Astrocyte (in vitro differentiated cells and primary cell): ENCODE results near the gene FHIT. TPM values are rescaled to one million over a fixed set of nuclear protein-coding genes. Genes with fewer than 3 reads are reported as not detected.

Experiments used
- DNase-seq: peaks from one replicate; pipeline ENCODE4 v3.0.0-alpha.2; 2010; ENCODE audit warnings: low read depth
- FAIRE-seq: peaks from 2 replicates; lab custom pipeline; 2011; peaks lifted over from hg19 to GRCh38; lab: Jason Lieb, UNC
- H2AFZ ChIP-seq: 2 replicates; pipeline ENCODE4 v1.6.0; 2012; ENCODE audit warnings: low read depth, low read length, inconsistent platforms
- H3K27ac ChIP-seq: 2 replicates; pipeline ENCODE4 v1.5.1; 2011; ENCODE audit warnings: low read depth, low read length, inconsistent platforms
- H3K27me3 ChIP-seq: 2 replicates; pipeline ENCODE4 v1.6.0; 2011; ENCODE audit warnings: low read length, inconsistent platforms; ENCODE audit not compliant: insufficient read depth
- H3K36me3 ChIP-seq: 2 replicates; pipeline ENCODE4 v1.5.1; 2011; ENCODE audit warnings: low read length, inconsistent platforms; ENCODE audit not compliant: insufficient read depth
- H3K4me1 ChIP-seq: 2 replicates; pipeline ENCODE4 v1.5.1; 2011; ENCODE audit warnings: low read length, inconsistent platforms; ENCODE audit not compliant: insufficient read depth
- H3K4me2 ChIP-seq: 2 replicates; pipeline ENCODE4 v1.6.0; 2012; ENCODE audit warnings: low read length, inconsistent platforms
- H3K4me3 ChIP-seq: 2 replicates; pipeline ENCODE4 v1.5.1; 2011; ENCODE audit warnings: low read depth, mild to moderate bottlenecking, low read length, inconsistent platforms; ENCODE audit not compliant: insufficient read depth
- H3K79me2 ChIP-seq: 2 replicates; pipeline ENCODE4 v1.6.0; 2012; ENCODE audit warnings: mild to moderate bottlenecking, low read length, inconsistent platforms; ENCODE audit not compliant: insufficient read depth
- H3K9ac ChIP-seq: 2 replicates; pipeline ENCODE4 v1.6.0; 2012; ENCODE audit warnings: mild to moderate bottlenecking, low read length, inconsistent platforms
- H3K9me3 ChIP-seq: 2 replicates; pipeline ENCODE4 v1.5.1; 2012; ENCODE audit warnings: low read depth, mild to moderate bottlenecking, low read length, inconsistent platforms; ENCODE audit not compliant: insufficient read depth
- H4K20me1 ChIP-seq: 2 replicates; pipeline ENCODE4 v1.6.0; 2012; ENCODE audit warnings: low read length, inconsistent platforms; ENCODE audit not compliant: insufficient read depth
- H3K27ac Mint-ChIP-seq: one replicate; pipeline ENCODE4 v1.8.0; 2021; ENCODE audit warnings: mild to moderate bottlenecking, mixed read lengths; ENCODE audit not compliant: unreplicated experiment
- H3K27me3 Mint-ChIP-seq: one replicate; pipeline ENCODE4 v1.8.0; 2021; ENCODE audit warnings: low read depth, mixed read lengths; ENCODE audit not compliant: unreplicated experiment
- H3K36me3 Mint-ChIP-seq: one replicate; pipeline ENCODE4 v1.8.0; 2021; ENCODE audit warnings: low read depth, mixed read lengths; ENCODE audit not compliant: unreplicated experiment
- H3K4me1 Mint-ChIP-seq: one replicate; pipeline ENCODE4 v1.8.0; 2021; ENCODE audit warnings: low read depth, mixed read lengths; ENCODE audit not compliant: unreplicated experiment
- H3K4me3 Mint-ChIP-seq: one replicate; pipeline ENCODE4 v1.8.0; 2021; ENCODE audit warnings: mild to moderate bottlenecking, moderate library complexity, mixed read lengths; ENCODE audit not compliant: unreplicated experiment
- H3K9me3 Mint-ChIP-seq: one replicate; pipeline ENCODE4 v1.8.0; 2021; ENCODE audit warnings: mild to moderate bottlenecking, mixed read lengths; ENCODE audit not compliant: unreplicated experiment
- EZH2 ChIP-seq: IDR thresholded peaks from 2 replicates; pipeline ENCODE4 v1.6.1; 2012; ENCODE audit warnings: mild to moderate bottlenecking, low read length, inconsistent platforms; ENCODE audit not compliant: insufficient read depth
- total RNA-seq: library from RNA; stranded (reverse); gene quantifications from 2 replicates; pipeline ENCODE4 v1.2.1, GENCODE V29; 2021
- TF ChIP-seq, protein P1 (sequence below): IDR thresholded peaks from 2 replicates; pipeline ENCODE4 v1.5.1; 2011; ENCODE audit warnings: low read depth, mild to moderate bottlenecking, inconsistent platforms, low read length, moderate library complexity; ENCODE audit not compliant: insufficient read depth

Gene FHIT
- total RNA-seq, 1 donor from 2014 or later, result 6.7 TPM

DNA sequence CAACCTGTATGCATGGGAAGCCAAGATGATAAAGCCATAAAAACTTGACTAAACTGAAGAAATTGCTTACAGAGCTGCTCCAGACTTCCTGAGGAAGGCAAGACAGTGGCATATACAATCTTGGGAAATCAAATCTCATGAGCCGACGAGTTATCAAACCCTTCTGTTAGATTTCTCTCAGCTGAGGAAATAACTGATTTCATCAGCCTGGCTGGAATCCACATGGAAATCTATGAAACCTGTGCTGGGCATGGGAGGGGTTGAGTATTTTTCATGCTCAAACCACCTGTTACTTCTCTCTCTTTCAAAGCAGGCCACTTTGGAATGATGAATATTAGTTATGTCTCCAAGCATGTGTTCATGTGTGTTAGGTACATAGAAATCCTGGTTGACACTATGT is 727.7 kb downstream of the FHIT start:
- H3K4me3 ChIP-seq, result no peak overlapping the region
- H3K4me3 Mint-ChIP-seq, result no peak overlapping the region
- no peaks in the 10 kb centered on the region for H3K79me2 ChIP-seq
- H3K36me3 ChIP-seq, result no peaks in the 10 kb centered on the region
- no peak overlapping the region for H3K27ac ChIP-seq
- no peaks in the 10 kb centered on the region for H3K27me3 Mint-ChIP-seq
- DNase-seq (no peak), FAIRE-seq (no peak)
- no peaks in the 10 kb centered on the region for H3K4me1 Mint-ChIP-seq
- H3K36me3 Mint-ChIP-seq, result no peaks in the 10 kb centered on the region
- H3K4me1 ChIP-seq, result no peaks in the 10 kb centered on the region
- H2AFZ ChIP-seq, result no peak overlapping the region
- H3K27me3 ChIP-seq, result no peaks in the 10 kb centered on the region
- no peak for TF ChIP-seq EZH2
- TF ChIP-seq, protein P1, sequence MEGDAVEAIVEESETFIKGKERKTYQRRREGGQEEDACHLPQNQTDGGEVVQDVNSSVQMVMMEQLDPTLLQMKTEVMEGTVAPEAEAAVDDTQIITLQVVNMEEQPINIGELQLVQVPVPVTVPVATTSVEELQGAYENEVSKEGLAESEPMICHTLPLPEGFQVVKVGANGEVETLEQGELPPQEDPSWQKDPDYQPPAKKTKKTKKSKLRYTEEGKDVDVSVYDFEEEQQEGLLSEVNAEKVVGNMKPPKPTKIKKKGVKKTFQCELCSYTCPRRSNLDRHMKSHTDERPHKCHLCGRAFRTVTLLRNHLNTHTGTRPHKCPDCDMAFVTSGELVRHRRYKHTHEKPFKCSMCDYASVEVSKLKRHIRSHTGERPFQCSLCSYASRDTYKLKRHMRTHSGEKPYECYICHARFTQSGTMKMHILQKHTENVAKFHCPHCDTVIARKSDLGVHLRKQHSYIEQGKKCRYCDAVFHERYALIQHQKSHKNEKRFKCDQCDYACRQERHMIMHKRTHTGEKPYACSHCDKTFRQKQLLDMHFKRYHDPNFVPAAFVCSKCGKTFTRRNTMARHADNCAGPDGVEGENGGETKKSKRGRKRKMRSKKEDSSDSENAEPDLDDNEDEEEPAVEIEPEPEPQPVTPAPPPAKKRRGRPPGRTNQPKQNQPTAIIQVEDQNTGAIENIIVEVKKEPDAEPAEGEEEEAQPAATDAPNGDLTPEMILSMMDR, result no peak
- peaks cover 2% of the 10 kb centered on the region for H3K9me3 Mint-ChIP-seq
- H3K9ac ChIP-seq, result no peak overlapping the region
- H4K20me1 ChIP-seq, result no peaks in the 10 kb centered on the region
- no peaks in the 10 kb centered on the region for H3K9me3 ChIP-seq
- no peak overlapping the region for H3K4me2 ChIP-seq
- no peak overlapping the region for H3K27ac Mint-ChIP-seq

DNA sequence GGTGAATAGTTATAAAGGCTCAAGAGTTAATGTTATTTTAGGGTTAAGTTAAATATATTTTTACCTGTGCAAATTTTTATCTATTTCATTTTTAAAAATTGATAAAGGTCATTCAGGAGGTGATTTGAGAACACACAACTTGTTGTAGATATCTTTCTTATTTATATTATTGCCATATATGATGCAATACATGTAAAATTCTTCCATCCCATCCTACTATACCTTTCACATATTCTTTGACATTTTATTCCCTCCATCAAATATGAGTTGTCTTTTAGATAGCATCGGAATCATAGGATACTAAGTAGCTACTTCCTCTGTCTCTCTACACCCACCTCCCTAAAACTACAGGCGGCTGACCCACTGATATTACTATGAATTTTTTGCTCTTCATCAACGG is 734.1 kb downstream of the FHIT start:
- H3K36me3 Mint-ChIP-seq, result no peaks in the 10 kb centered on the region
- Histone ChIP-seq H3K9me3 (no peaks in the 10 kb centered on the region), H3K4me2 (no peak overlapping the region), H3K9ac (no peak overlapping the region), H2AFZ (no peak overlapping the region), H3K36me3 (no peaks in the 10 kb centered on the region), H4K20me1 (no peaks in the 10 kb centered on the region), H3K4me1 (no peaks in the 10 kb centered on the region), H3K27ac (no peak overlapping the region), H3K4me3 (no peak overlapping the region), H3K79me2 (no peaks in the 10 kb centered on the region), H3K27me3 (no peaks in the 10 kb centered on the region)
- FAIRE-seq (no peak), DNase-seq (no peak)
- no peak overlapping the region for H3K4me3 Mint-ChIP-seq
- no peaks in the 10 kb centered on the region for H3K27me3 Mint-ChIP-seq
- TF ChIP-seq, protein P1, result no peak
- no peak for TF ChIP-seq EZH2
- H3K4me1 Mint-ChIP-seq, result no peaks in the 10 kb centered on the region
- no peak overlapping the region for H3K27ac Mint-ChIP-seq
- peaks cover 1% of the 10 kb centered on the region for H3K9me3 Mint-ChIP-seq

DNA sequence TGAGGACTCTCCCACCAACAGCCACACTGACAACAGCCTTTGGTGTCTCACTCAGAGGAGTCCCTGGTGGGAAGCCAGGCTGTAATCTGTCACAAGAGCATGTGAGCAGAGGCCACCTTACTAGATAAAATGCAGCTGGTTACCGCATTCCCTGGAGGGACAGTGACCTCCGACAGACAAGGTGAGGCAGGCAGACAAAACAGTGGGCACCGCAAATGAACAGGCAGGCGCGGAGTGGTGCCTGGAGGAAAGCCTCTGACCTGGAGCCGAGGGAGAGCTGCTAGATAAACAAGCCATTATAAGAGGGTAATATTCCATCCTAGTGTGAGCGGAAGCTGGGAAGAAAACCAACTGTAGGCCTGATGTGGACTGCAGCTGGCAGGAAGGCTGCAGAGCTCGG is 736.4 kb downstream of the FHIT start:
- Mint-ChIP-seq H3K9me3 (peaks cover 1% of the 10 kb centered on the region), H3K4me1 (no peaks in the 10 kb centered on the region), H3K4me3 (no peak overlapping the region), H3K27me3 (no peaks in the 10 kb centered on the region), H3K36me3 (no peaks in the 10 kb centered on the region), H3K27ac (no peak overlapping the region)
- no peak overlapping the region for H3K4me3 ChIP-seq
- H2AFZ ChIP-seq, result no peak overlapping the region
- H3K27me3 ChIP-seq, result no peaks in the 10 kb centered on the region
- no peaks in the 10 kb centered on the region for H3K36me3 ChIP-seq
- no peak overlapping the region for H3K9ac ChIP-seq
- H3K4me2 ChIP-seq, result no peak overlapping the region
- H3K79me2 ChIP-seq, result no peaks in the 10 kb centered on the region
- DNase-seq (no peak), FAIRE-seq (no peak)
- H3K9me3 ChIP-seq, result no peaks in the 10 kb centered on the region
- no peaks in the 10 kb centered on the region for H3K4me1 ChIP-seq
- TF ChIP-seq, protein P1, result no peak
- no peak for TF ChIP-seq EZH2
- H4K20me1 ChIP-seq, result no peaks in the 10 kb centered on the region
- no peak overlapping the region for H3K27ac ChIP-seq
